Testis (tissue), 3 donors: ENCODE results near the gene LRRFIP2. TPM values are rescaled to one million over a fixed set of nuclear protein-coding genes. Genes with fewer than 3 reads are reported as not detected.

Experiments used
- DNase-seq: peaks from one replicate; pipeline ENCODE4 v3.0.0-alpha.2; 2019
- H3K27ac ChIP-seq, 2 donors: fragments of 200-600 bp; sonication (generic); one replicate each; pipeline ENCODE4 v1.5.1; 2019
- H3K27me3 ChIP-seq: fragments of 200-600 bp; sonication (generic); one replicate; pipeline ENCODE4 v1.5.1; 2019
- H3K36me3 ChIP-seq: fragments of 200-600 bp; sonication (generic); one replicate; pipeline ENCODE4 v1.5.1; 2017; ENCODE audit warnings: low read depth; ENCODE audit errors: missing control alignments
- H3K4me1 ChIP-seq: fragments of 200-600 bp; sonication (generic); one replicate; pipeline ENCODE4 v1.5.1; 2019
- H3K4me3 ChIP-seq, 2 donors: fragments of 200-600 bp; sonication (generic); one replicate each; pipeline ENCODE4 v1.5.1; 2017 to 2019
- H3K9me3 ChIP-seq: fragments of 200-600 bp; sonication (generic); one replicate; pipeline ENCODE4 v1.5.1; 2017
- CTCF ChIP-seq, 3 experiments: fragments of 450-650 bp in 2 of 3; fragments of 200-600 bp in 1 of 3; sonication (generic) in 1 of 3; IDR thresholded peaks; one replicate each; pipeline ENCODE4 v1.5.1; 2016 to 2019; ENCODE audit warnings: antibody characterized with exemption in 3 of 3, mild to moderate bottlenecking in 2 of 3, moderate library complexity in 1 of 3
- POLR2A ChIP-seq: fragments of 450-650 bp; IDR thresholded peaks from one replicate; pipeline ENCODE4 v1.6.1; 2017; ENCODE audit warnings: antibody characterized with exemption, mild to moderate bottlenecking, moderate library complexity
- WGBS, 2 donors: methylation state at CpG; one replicate each; pipeline ENCODE4 v1.1.5; 2018; 5-methylcytosine and 5-hydroxymethylcytosine counted together
- intact Hi-C: fragments of 100-400 bp; cut with DNase I; formaldehyde crosslinking; loops from one replicate; pipeline ENCODE4 v1.15.1; 2023; ENCODE audit warnings: low total_unique reads
- polyA plus RNA-seq: library from polyadenylated mRNA; stranded (reverse); fragments of 350-450 nt; fragmentation: Illumina TruSeq; extraction: RNeasy Lipid Tissue Mini Kit (QIAGEN cat#74804); gene quantifications from one replicate; pipeline ENCODE4 v1.2.3, GENCODE V29; 2014; ENCODE audit warnings: low read depth, low replicate concordance; ENCODE audit not compliant: insufficient read depth
- total RNA-seq, 2 donors: library from RNA; depleted of rRNA; stranded (reverse); fragments of >200 nt; gene quantifications; one replicate each; pipeline ENCODE4 v1.2.3, GENCODE V29; 2016

Gene LRRFIP2
- total and polyA plus RNA-seq, 3 donors from 2014 or later, result 86.2 to 115 (median 114) TPM

DNA sequence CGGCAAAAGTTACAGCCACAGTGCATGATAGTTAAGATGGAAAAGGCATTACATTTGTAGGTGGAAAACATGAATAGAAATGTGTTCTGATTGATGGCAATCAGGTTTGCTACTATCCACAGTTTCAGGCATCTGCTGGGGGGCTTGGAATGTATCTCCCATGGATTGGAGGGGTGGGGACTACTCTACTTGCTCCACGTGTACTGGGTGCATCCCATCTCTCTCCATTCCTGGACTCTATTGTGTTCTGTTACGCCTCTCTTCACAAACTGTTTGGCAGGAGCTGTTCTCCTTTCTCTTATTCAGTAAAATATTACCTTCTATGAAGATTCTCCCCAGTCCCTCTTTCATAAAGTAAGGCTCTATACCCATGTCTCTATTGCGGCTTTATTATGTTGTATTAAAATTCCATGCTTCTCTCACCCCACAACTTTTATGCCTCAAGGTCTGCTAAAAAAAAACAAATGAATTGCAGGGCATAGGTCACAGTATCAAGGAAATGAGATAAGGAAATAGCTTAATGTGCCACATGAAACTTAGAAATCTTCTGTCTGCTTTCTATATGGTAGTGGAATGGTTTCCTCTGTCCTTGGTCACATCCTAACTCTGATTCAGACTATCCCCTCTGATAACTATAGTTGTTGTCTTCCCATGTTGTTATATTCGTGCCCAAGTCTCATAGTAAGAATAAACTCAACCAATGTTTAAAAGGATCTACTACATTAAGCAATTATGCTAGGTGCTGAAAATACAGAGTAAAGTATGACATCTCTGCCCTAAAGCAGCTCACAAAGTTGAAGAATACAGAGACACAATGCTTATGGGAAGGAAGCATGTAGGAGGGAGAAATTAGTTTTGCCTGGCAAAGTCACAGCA is 43.2 kb downstream of the LRRFIP2 start:
- no peak for DNase-seq
- H3K4me1 ChIP-seq, result peaks cover 9% of the 10 kb centered on the region
- no peak for TF ChIP-seq POLR2A
- TF ChIP-seq CTCF (IDR thresholded peaks at IDR 0.05), result no peak
- no peak overlapping the region for H3K4me3 ChIP-seq
- H3K27ac ChIP-seq, result peak overlapping the region in 1 of 2 donors; percentile 18
- H3K27me3 ChIP-seq, result no peaks in the 10 kb centered on the region
- WGBS, 2 donors, result 52 to 54% methylated on average over 5 of the region's 5 CpGs
- intact Hi-C loops, result no loop called here
- H3K9me3 ChIP-seq, result no peaks in the 10 kb centered on the region
- H3K36me3 ChIP-seq, result no peaks in the 10 kb centered on the region

GRCh38 chr3:37130448-37130847 is 43.9 kb downstream of the LRRFIP2 start:
- WGBS, 2 donors, result 94 to 96% methylated on average over 3 of the region's 3 CpGs
- H3K9me3 ChIP-seq, result no peaks in the 10 kb centered on the region
- no peak overlapping the region for H3K27ac ChIP-seq
- DNase-seq, result no peak
- peaks cover 9% of the 10 kb centered on the region for H3K4me1 ChIP-seq
- TF ChIP-seq CTCF (IDR thresholded peaks at IDR 0.05) (no peak), POLR2A (no peak)
- no peaks in the 10 kb centered on the region for H3K36me3 ChIP-seq
- no peaks in the 10 kb centered on the region for H3K27me3 ChIP-seq
- H3K4me3 ChIP-seq, result no peak overlapping the region
- intact Hi-C loops, result no loop called here

DNA sequence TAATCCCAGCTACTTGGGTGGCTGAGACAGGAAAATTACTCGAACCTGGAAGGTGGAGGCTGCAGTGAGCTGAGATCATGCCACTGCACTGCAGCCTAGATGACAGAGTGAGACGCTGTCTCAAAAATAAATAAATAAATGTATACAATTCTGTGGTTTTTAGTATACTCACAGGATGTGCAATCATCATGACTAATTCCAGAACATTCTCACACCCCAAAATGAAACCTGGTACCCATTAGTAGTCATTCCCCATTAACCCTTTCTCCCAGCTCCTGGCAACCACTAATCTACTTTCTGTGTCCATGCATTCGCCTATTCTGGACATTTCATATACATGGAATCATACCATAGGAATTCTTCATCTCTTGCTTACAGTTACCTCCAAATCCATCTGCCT is 44.5 kb downstream of the LRRFIP2 start:
- WGBS, 2 donors, result 87 to 95% methylated on average over 3 of the region's 3 CpGs
- Histone ChIP-seq H3K9me3 (no peaks in the 10 kb centered on the region), H3K27ac (no peak overlapping the region), H3K27me3 (no peaks in the 10 kb centered on the region), H3K4me1 (peaks cover 9% of the 10 kb centered on the region), H3K36me3 (no peaks in the 10 kb centered on the region), H3K4me3 (no peak overlapping the region)
- DNase-seq, result no peak
- intact Hi-C loops, result no loop called here
- no peak for TF ChIP-seq POLR2A
- TF ChIP-seq CTCF (IDR thresholded peaks at IDR 0.05), result no peak

- WGBS, 2 donors, result 98 to 100% methylated on average over 1 of the region's 1 CpG
- TF ChIP-seq POLR2A (no peak), CTCF (IDR thresholded peaks at IDR 0.05) (no peak)
- no peaks in the 10 kb centered on the region for H3K9me3 ChIP-seq
- no peak overlapping the region for H3K4me3 ChIP-seq
- H3K27me3 ChIP-seq, result no peaks in the 10 kb centered on the region
- no peak overlapping the region for H3K27ac ChIP-seq
- no peaks in the 10 kb centered on the region for H3K36me3 ChIP-seq
- intact Hi-C loops, result no loop called here
- H3K4me1 ChIP-seq, result peaks cover 9% of the 10 kb centered on the region
- no peak for DNase-seq
Measured at GRCh38 chr3:37127340-37127739, 47.0 kb downstream of the LRRFIP2 start.

- Histone ChIP-seq H3K36me3 (no peaks in the 10 kb centered on the region), H3K27ac (no peak overlapping the region), H3K9me3 (no peaks in the 10 kb centered on the region), H3K4me1 (peaks cover 9% of the 10 kb centered on the region), H3K4me3 (no peak overlapping the region), H3K27me3 (no peaks in the 10 kb centered on the region)
- TF ChIP-seq POLR2A (no peak), CTCF (IDR thresholded peaks at IDR 0.05) (no peak)
- intact Hi-C loops, result no loop called here
- DNase-seq, result no peak
Measured at GRCh38 chr3:37126856-37127255, 47.5 kb downstream of the LRRFIP2 start.
